IMR-90 (cell line): ENCODE measurements around the gene PNP. TPM values are rescaled to one million over a fixed set of nuclear protein-coding genes. Genes with fewer than 3 reads are reported as not detected.

ENCODE experiments used
- ATAC-seq: fragments of 200-7000 bp; cut with Tn5 transposase; 2 replicates; pipeline ENCODE4 v1.9.1; 2020; ENCODE audit warnings: low read depth, mild to moderate bottlenecking, moderate library complexity
- BruUV-seq: library from RNA; stranded (reverse); fragments of 400-500 nt; replicated peaks from 2 replicates; lab custom pipeline; 2021; lab: Mats Ljungman, UMichigan
- CTCF ChIA-PET: fragments of 300-600 bp; formaldehyde crosslinking; extraction: SDS; loops from one replicate; lab custom pipeline; 2021; ENCODE audit warnings: antibody characterized with exemption; lab: Yijun Ruan, JAX
- POLR2A ChIA-PET: fragments of 300-600 bp; sonication (Branson Sonifier 250); formaldehyde crosslinking; loops from one replicate; lab custom pipeline; 2022; ENCODE audit warnings: antibody characterized with exemption; ENCODE audit not compliant: unreplicated experiment; lab: Charles Lee
- DNase-seq: peaks from one replicate; pipeline ENCODE4 v3.0.0; 2013
- H2AFZ ChIP-seq: replicated peaks from 2 replicates; pipeline ENCODE3; 2013; ENCODE audit warnings: low read length, mild to moderate bottlenecking; ENCODE audit not compliant: poor library complexity
- H2AK5ac ChIP-seq: 2 replicates; pipeline ENCODE4 v1.6.1; 2013; ENCODE audit warnings: low read depth, low read length, inconsistent platforms
- H2AK9ac ChIP-seq: replicated peaks from 2 replicates; pipeline ENCODE3; 2013; ENCODE audit warnings: mild to moderate bottlenecking, low read depth, low read length, moderate library complexity; ENCODE audit not compliant: poor library complexity
- H2BK120ac ChIP-seq: 2 replicates; pipeline ENCODE4 v1.6.1; 2013; ENCODE audit warnings: low read depth, low read length, inconsistent platforms
- H2BK15ac ChIP-seq: 3 replicates; pipeline ENCODE4 v1.6.1; 2013; ENCODE audit warnings: low read depth, low read length, inconsistent platforms
- H2BK20ac ChIP-seq: 2 replicates; pipeline ENCODE4 v1.6.1; 2013; ENCODE audit warnings: low read depth, mild to moderate bottlenecking, inconsistent platforms, low read length, moderate library complexity
- H2BK5ac ChIP-seq: 2 replicates; pipeline ENCODE4 v1.6.1; 2013; ENCODE audit warnings: mild to moderate bottlenecking, low read depth, low read length, inconsistent platforms; ENCODE audit not compliant: poor library complexity, severe bottlenecking
- H3K14ac ChIP-seq: replicated peaks from 2 replicates; pipeline ENCODE4 v1.6.1; 2013; ENCODE audit warnings: low read depth, low read length, inconsistent platforms
- H3K18ac ChIP-seq: 2 replicates; pipeline ENCODE4 v1.6.1; 2013; ENCODE audit warnings: low read depth, low read length, control low read depth
- H3K23ac ChIP-seq: 2 replicates; pipeline ENCODE4 v1.6.1; 2013; ENCODE audit warnings: low read depth, low read length, inconsistent platforms
- H3K27ac ChIP-seq: 2 replicates; pipeline ENCODE4 v1.5.1; 2013; ENCODE audit warnings: mild to moderate bottlenecking, control low read depth, low read length; ENCODE audit not compliant: insufficient read depth
- H3K27me3 ChIP-seq: 2 replicates; pipeline ENCODE4 v1.6.1; 2013; ENCODE audit warnings: low read length; ENCODE audit not compliant: control insufficient read depth, insufficient read depth
- H3K36me3 ChIP-seq: 2 replicates; pipeline ENCODE4 v1.6.1; 2013; ENCODE audit warnings: low read length, mixed read lengths; ENCODE audit not compliant: control insufficient read depth, insufficient read depth
- H3K4ac ChIP-seq: 2 replicates; pipeline ENCODE4 v1.6.1; 2013; ENCODE audit warnings: low read depth, low read length, inconsistent platforms
- H3K4me1 ChIP-seq: 2 replicates; pipeline ENCODE4 v1.6.1; 2013; ENCODE audit warnings: low read length, mixed read lengths; ENCODE audit not compliant: control insufficient read depth, insufficient read depth
- H3K4me2 ChIP-seq: 2 replicates; pipeline ENCODE4 v1.6.1; 2013; ENCODE audit warnings: low read depth, mild to moderate bottlenecking, control low read depth, low read length, moderate library complexity
- H3K4me3 ChIP-seq: 2 replicates; pipeline ENCODE4 v1.5.1; 2013; ENCODE audit warnings: low read depth, mild to moderate bottlenecking, control low read depth, low read length, moderate library complexity; ENCODE audit not compliant: insufficient read depth
- H3K56ac ChIP-seq: 2 replicates; pipeline ENCODE4 v1.6.1; 2013; ENCODE audit warnings: low read length, inconsistent platforms; ENCODE audit not compliant: insufficient read depth; ENCODE audit errors: extremely low read depth
- H3K79me1 ChIP-seq, 2 experiments: 2 replicates each; pipeline ENCODE4 v1.6.1; 2013; ENCODE audit warnings: low read length in 2 of 2, inconsistent platforms in 1 of 2, low read depth in 1 of 2
- H3K9ac ChIP-seq: 2 replicates; pipeline ENCODE4 v1.6.1; 2013; ENCODE audit warnings: low read depth, low read length, control low read depth
- H3K9me1 ChIP-seq: 2 replicates; pipeline ENCODE4 v1.6.1; 2013; ENCODE audit warnings: low read length, inconsistent platforms; ENCODE audit not compliant: insufficient read depth
- H3K9me3 ChIP-seq: 2 replicates; pipeline ENCODE4 v1.6.1; 2013; ENCODE audit warnings: low read length; ENCODE audit not compliant: control insufficient read depth, insufficient read depth
- H4K20me1 ChIP-seq: 2 replicates; pipeline ENCODE4 v1.6.1; 2013; ENCODE audit warnings: low read length, inconsistent platforms; ENCODE audit not compliant: insufficient read depth
- H4K5ac ChIP-seq: 2 replicates; pipeline ENCODE4 v1.6.1; 2013; ENCODE audit warnings: mild to moderate bottlenecking, low read depth, low read length, control low read depth
- H4K8ac ChIP-seq, 2 experiments: 2 replicates each; pipeline ENCODE4 v1.6.1; 2013; ENCODE audit warnings: low read depth in 2 of 2, low read length in 2 of 2, control low read depth in 1 of 2, inconsistent platforms in 1 of 2
- H4K91ac ChIP-seq: 2 replicates; pipeline ENCODE4 v1.6.1; 2013; ENCODE audit warnings: low read depth, low read length, inconsistent platforms; ENCODE audit not compliant: insufficient read depth
- CTCF ChIP-seq: conservative IDR thresholded peaks from 2 replicates; pipeline ENCODE4 v1.5.1; 2012; ENCODE audit warnings: mild to moderate bottlenecking, low read depth, low read length, improper control_type of control experiment
- FOS ChIP-seq: fragments of 150-350 bp; IDR thresholded peaks from 2 replicates; pipeline ENCODE4 v1.6.1; 2016; ENCODE audit warnings: low read depth, low read length
- POLR2A ChIP-seq: IDR thresholded peaks from 2 replicates; pipeline ENCODE4 v1.6.1; 2012; ENCODE audit warnings: mild to moderate bottlenecking, low read depth, low read length
- WGBS, 2 experiments: methylation state at CpG; one replicate each; pipeline versions ENCODE4 v1.1.5 to v1.1.7; 2013; ENCODE audit warnings: missing lambda C conversion rate in 2 of 2; ENCODE audit not compliant: insufficient read length in 1 of 2; ENCODE audit errors: extremely low coverage in 2 of 2; 5-methylcytosine and 5-hydroxymethylcytosine counted together
- dilution Hi-C: fragments of 300-500 bp; cut with HindIII; formaldehyde crosslinking; loops from one replicate; pipeline ENCODE4 v1.14.3; 2018; ENCODE audit warnings: low sequenced_read_pairs; ENCODE audit not compliant: unreplicated experiment
- in situ Hi-C: fragments of 300-500 bp; cut with MboI; formaldehyde crosslinking; loops from 3 replicates; pipeline ENCODE4 v1.14.3; 2019; ENCODE audit warnings: low sequenced_read_pairs, inconsistent platforms, mixed read lengths
- intact Hi-C: fragments of 100-400 bp; cut with micrococcal nuclease; formaldehyde crosslinking; loops from 2 replicates; pipeline ENCODE4 v1.10.0; 2022
- polyA plus RNA-seq, 3 experiments: library from polyadenylated mRNA; depleted of rRNA; stranded (reverse); fragments of >200 nt; gene quantifications; 2 replicates each; pipeline ENCODE4 v1.2.3, GENCODE V29; 2012; ENCODE audit warnings: low replicate concordance in 1 of 3
- total RNA-seq: library from RNA; depleted of rRNA; stranded (reverse); fragments of >200 nt; gene quantifications from 2 replicates; pipeline ENCODE4 v1.2.3, GENCODE V29; 2012
- TF ChIP-seq, protein P1 (sequence below): fragments of 150-350 bp; IDR thresholded peaks from 2 replicates; pipeline ENCODE4 v1.6.1; 2017; ENCODE audit warnings: mild to moderate bottlenecking, antibody characterized with exemption, low read length, low read depth

PNP gene
- total and polyA plus RNA-seq, 2 of the 4 experiments (the other 2 are of a cell fraction), result 53.4 to 68.8 TPM

- no peaks in the 10 kb centered on the region for H4K20me1 ChIP-seq
- in situ Hi-C loops, result no loop called here
- no peaks in the 10 kb centered on the region for H3K9me3 ChIP-seq
- dilution Hi-C loops, result no loop called here
- BruUV-seq, result no TSS peak
- no peaks in the 10 kb centered on the region for H3K36me3 ChIP-seq
- no peak overlapping the region for H3K56ac ChIP-seq
- no peak overlapping the region for H2BK20ac ChIP-seq
- H3K9me1 ChIP-seq, result no peaks in the 10 kb centered on the region
- peaks cover 5% of the 10 kb centered on the region for H3K4me1 ChIP-seq
- peak overlapping the region; percentile 93 for H2BK5ac ChIP-seq
- H2BK120ac ChIP-seq, result no peak overlapping the region
- H3K79me1 ChIP-seq, result no peaks in the 10 kb centered on the region
- no peak overlapping the region for H4K91ac ChIP-seq
- ATAC-seq (no peak), DNase-seq (peak; percentile 58)
- H2BK15ac ChIP-seq, result no peak overlapping the region
- no peaks in the 10 kb centered on the region for H3K27me3 ChIP-seq
- H4K5ac ChIP-seq, result no peak overlapping the region
- H2AK5ac ChIP-seq, result no peak overlapping the region
- intact Hi-C loops, result no loop called here
- WGBS, 2 experiments, result no CpG with 5 or more reads among the region's 4 CpGs
- no peak overlapping the region for H3K9ac ChIP-seq
- H3K14ac ChIP-seq, result no peak overlapping the region; the same call in 1 of the 2 replicates
- no peak overlapping the region for H2AFZ ChIP-seq
- H3K18ac ChIP-seq, result no peak overlapping the region
- no peak overlapping the region for H3K23ac ChIP-seq
- H3K4ac ChIP-seq, result no peak overlapping the region
- CTCF ChIA-PET, result no interaction called here
- no peak overlapping the region for H3K4me3 ChIP-seq
- POLR2A ChIA-PET, result no interaction called here
- no peak overlapping the region for H3K4me2 ChIP-seq
- no peak overlapping the region for H3K27ac ChIP-seq
- TF ChIP-seq, protein P1, sequence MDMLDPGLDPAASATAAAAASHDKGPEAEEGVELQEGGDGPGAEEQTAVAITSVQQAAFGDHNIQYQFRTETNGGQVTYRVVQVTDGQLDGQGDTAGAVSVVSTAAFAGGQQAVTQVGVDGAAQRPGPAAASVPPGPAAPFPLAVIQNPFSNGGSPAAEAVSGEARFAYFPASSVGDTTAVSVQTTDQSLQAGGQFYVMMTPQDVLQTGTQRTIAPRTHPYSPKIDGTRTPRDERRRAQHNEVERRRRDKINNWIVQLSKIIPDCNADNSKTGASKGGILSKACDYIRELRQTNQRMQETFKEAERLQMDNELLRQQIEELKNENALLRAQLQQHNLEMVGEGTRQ, result no peak
- TF ChIP-seq FOS, result no peak
- no peak for TF ChIP-seq CTCF
- no peak for TF ChIP-seq POLR2A
- no peak overlapping the region; a peak in 1 of 4 replicates for H4K8ac ChIP-seq
- H2AK9ac ChIP-seq, result no peak overlapping the region
These were observed 46.6 kb downstream of the PNP start for GRCh38 chr14:20515846-20516245.
